GM23338 (cell line): ENCODE measurements around the gene SARDH. TPM values are rescaled to one million over a fixed set of nuclear protein-coding genes. Genes with fewer than 3 reads are reported as not detected.

Source experiments
- ATAC-seq: fragments of 200-7000 bp; cut with Tn5 transposase; 3 replicates; pipeline ENCODE4 v1.9.1; 2020
- DNase-seq: peaks from one replicate; pipeline ENCODE4 v3.0.0-alpha.2; 2015; ENCODE audit warnings: low spot score
- H2AFZ ChIP-seq: fragments of 200-600 bp; sonication (generic); 2 replicates; pipeline ENCODE4 v1.8.0; 2016; ENCODE audit warnings: antibody characterized with exemption, mild to moderate bottlenecking, moderate library complexity
- H3F3A ChIP-seq: fragments of 200-600 bp; sonication (generic); replicated peaks from 2 replicates; pipeline ENCODE4 v1.8.0; 2017; ENCODE audit warnings: antibody characterized with exemption, mixed run types, low read depth
- H3K27ac ChIP-seq: fragments of 200-600 bp; sonication (generic); 2 replicates; pipeline ENCODE4 v1.6.1; 2016; ENCODE audit warnings: low read depth
- H3K27me3 ChIP-seq: fragments of 200-600 bp; sonication (generic); 2 replicates; pipeline ENCODE4 v1.8.0; 2016; ENCODE audit warnings: mild to moderate bottlenecking, mixed run types, moderate library complexity; ENCODE audit not compliant: insufficient read depth
- H3K36me3 ChIP-seq: fragments of 200-600 bp; sonication (generic); 2 replicates; pipeline ENCODE4 v1.8.0; 2016; ENCODE audit warnings: mild to moderate bottlenecking; ENCODE audit not compliant: insufficient read depth
- H3K4me1 ChIP-seq: fragments of 200-600 bp; sonication (generic); 2 replicates; pipeline ENCODE4 v1.8.0; 2016; ENCODE audit warnings: mild to moderate bottlenecking, moderate library complexity; ENCODE audit not compliant: insufficient read depth
- H3K4me2 ChIP-seq: fragments of 200-600 bp; sonication (generic); 2 replicates; pipeline ENCODE4 v1.7.1; 2017; ENCODE audit warnings: mixed run types
- H3K4me3 ChIP-seq: fragments of 200-600 bp; sonication (generic); 2 replicates; pipeline ENCODE4 v1.6.1; 2016; ENCODE audit warnings: mixed run types
- H3K79me2 ChIP-seq: fragments of 200-600 bp; sonication (generic); replicated peaks from 2 replicates; pipeline ENCODE4 v1.8.0; 2017; ENCODE audit warnings: mild to moderate bottlenecking; ENCODE audit not compliant: insufficient read depth
- H3K9me2 ChIP-seq: fragments of 200-600 bp; sonication (generic); 2 replicates; pipeline ENCODE4 v1.8.0; 2017; ENCODE audit not compliant: insufficient read depth
- H4K20me1 ChIP-seq: fragments of 200-600 bp; sonication (generic); replicated peaks from 2 replicates; pipeline ENCODE4 v1.8.0; 2017; ENCODE audit warnings: mild to moderate bottlenecking; ENCODE audit not compliant: insufficient read depth
- H3K27ac Mint-ChIP-seq: 2 replicates; pipeline ENCODE4 v1.8.0; 2020; ENCODE audit warnings: inconsistent platforms, mild to moderate bottlenecking, moderate library complexity, mixed read lengths
- H3K27me3 Mint-ChIP-seq: 3 replicates; pipeline ENCODE4 v1.8.0; 2022; ENCODE audit warnings: low read depth, mild to moderate bottlenecking, moderate library complexity, mixed read lengths, inconsistent platforms; ENCODE audit not compliant: insufficient read depth, poor library complexity
- H3K36me3 Mint-ChIP-seq: 3 replicates; pipeline ENCODE4 v1.8.0; 2021; ENCODE audit warnings: low read depth, mild to moderate bottlenecking, inconsistent platforms, moderate library complexity, mixed read lengths
- H3K4me1 Mint-ChIP-seq: 3 replicates; pipeline ENCODE4 v1.8.0; 2020; ENCODE audit warnings: mild to moderate bottlenecking, inconsistent platforms, mixed read lengths
- H3K4me3 Mint-ChIP-seq: 3 replicates; pipeline ENCODE4 v1.8.0; 2021; ENCODE audit warnings: moderate library complexity, mild to moderate bottlenecking, inconsistent platforms, mixed read lengths
- H3K9me3 Mint-ChIP-seq: 3 replicates; pipeline ENCODE4 v1.8.0; 2020; ENCODE audit warnings: moderate library complexity, mild to moderate bottlenecking, inconsistent platforms, mixed read lengths
- CREB1 ChIP-seq: fragments of 250-450 bp; sonication (Bioruptor Pico); IDR thresholded peaks from 2 replicates; pipeline ENCODE4 v1.5.0; 2020; ENCODE audit warnings: low read depth, mild to moderate bottlenecking, moderate library complexity
- ETS1 ChIP-seq: IDR thresholded peaks from 2 replicates; pipeline ENCODE4 v1.6.1; 2016; ENCODE audit warnings: antibody characterized with exemption
- EZH2phosphoT487 ChIP-seq: fragments of 200-600 bp; sonication (generic); IDR thresholded peaks from one replicate; pipeline ENCODE4 v1.8.1; 2018; ENCODE audit warnings: antibody characterized with exemption; ENCODE audit not compliant: unreplicated experiment
- NANOG ChIP-seq: IDR thresholded peaks from 2 replicates; pipeline ENCODE4 v1.6.1; 2016; ENCODE audit warnings: antibody characterized with exemption, borderline replicate concordance
- POLR2AphosphoS5 ChIP-seq: IDR thresholded peaks from 2 replicates; pipeline ENCODE4 v1.6.1; 2016; ENCODE audit warnings: antibody characterized with exemption, low read depth
- REST ChIP-seq: IDR thresholded peaks from one replicate; pipeline ENCODE4 v1.6.1; 2018; ENCODE audit warnings: antibody characterized with exemption; ENCODE audit not compliant: unreplicated experiment
- STAT1 ChIP-seq: IDR thresholded peaks from one replicate; pipeline ENCODE4 v1.6.1; 2016; ENCODE audit warnings: antibody characterized with exemption; ENCODE audit not compliant: unreplicated experiment
- ZNF114 ChIP-seq: fragments of 250-450 bp; sonication (Bioruptor Pico); IDR thresholded peaks from 2 replicates; pipeline ENCODE4 v1.5.0; 2020; ENCODE audit warnings: mild to moderate bottlenecking, moderate library complexity
- ZNF331 ChIP-seq: fragments of 250-450 bp; sonication (Bioruptor Pico); IDR thresholded peaks from 2 replicates; pipeline ENCODE4 v1.5.0; 2020; ENCODE audit warnings: low read depth, mild to moderate bottlenecking, moderate library complexity
- polyA plus RNA-seq: library from polyadenylated mRNA; unstranded; fragments of >200 nt; fragmentation: Nextera tagmentation; extraction: Ambion mirVana; gene quantifications from 2 replicates; pipeline ENCODE4 v1.2.1, GENCODE V29; 2016
- total RNA-seq: library from RNA; depleted of rRNA; stranded (reverse); fragments of >200 nt; shearing (Covaris generic); gene quantifications from 2 replicates; pipeline ENCODE4 v1.2.3, GENCODE V29; 2014

The SARDH gene
- total and polyA plus RNA-seq, 2 experiments from 2014 or later, result 2.8 to 10.4 TPM

DNA sequence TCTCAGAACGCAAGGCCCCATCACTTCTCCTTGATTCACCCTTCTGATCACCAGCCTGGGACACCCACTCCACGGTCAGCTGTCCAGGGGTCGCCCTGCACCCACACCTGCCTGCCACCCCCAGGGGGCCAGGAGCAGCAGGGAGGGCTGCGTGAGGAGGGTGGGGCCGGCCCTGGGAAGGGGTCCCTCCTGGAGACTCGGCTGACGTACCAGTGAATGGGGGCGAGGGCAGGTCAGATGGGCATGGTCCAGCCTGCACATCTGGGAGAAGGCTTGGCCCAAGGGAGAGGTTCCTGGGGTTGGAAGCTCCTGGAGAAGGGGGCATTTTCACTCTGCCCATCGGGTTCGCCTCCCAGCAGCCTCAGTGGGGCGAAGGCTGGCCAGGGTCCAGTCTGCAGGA, 21.8 kb upstream of the SARDH start:
- no peak for ATAC-seq

DNA sequence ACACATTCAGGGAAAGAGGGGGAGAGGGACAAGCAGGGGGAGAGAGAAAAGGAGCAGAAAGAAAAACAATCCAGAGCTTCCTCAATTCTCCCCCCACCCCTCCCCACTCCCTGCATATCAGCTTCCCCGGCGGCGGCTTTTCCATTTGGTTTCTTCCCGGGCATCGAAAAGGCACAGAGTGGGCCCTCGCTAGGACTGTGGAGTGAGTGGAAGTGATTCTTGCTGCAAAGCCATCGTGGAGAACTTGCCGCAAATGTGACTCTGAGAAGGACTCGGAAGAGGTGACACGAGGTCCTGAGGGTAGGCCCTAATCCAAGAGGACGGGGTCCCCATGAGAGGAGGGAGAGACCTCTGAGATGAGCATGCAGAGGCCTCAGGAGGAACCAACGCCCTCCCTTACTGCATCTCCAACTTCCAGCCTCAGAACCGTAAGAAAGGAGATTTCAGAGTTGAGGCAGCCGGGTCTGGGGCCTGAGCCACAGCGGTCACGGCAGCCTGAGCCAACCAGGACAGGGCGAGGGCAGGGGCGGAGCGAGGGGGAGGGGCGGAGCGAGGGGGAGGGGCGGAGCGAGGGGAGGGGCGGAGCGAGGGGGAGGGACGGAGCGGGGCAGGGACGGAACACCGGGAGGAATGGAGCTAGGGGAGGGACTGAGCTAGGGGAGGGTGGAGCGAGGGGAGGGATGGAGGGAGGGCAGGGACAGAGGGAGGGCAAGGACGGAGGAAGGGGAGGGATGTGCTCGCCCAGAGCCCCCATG, 21.2 kb upstream of the SARDH start:
- H3K9me3 Mint-ChIP-seq, result peaks cover 15% of the 10 kb centered on the region
- Histone ChIP-seq H3K4me2 (0 out of 2 replicates have a peak overlapping the region, but pooled peaks have one; percentile 48), H3K36me3 (no peaks in the 10 kb centered on the region), H4K20me1 (0 out of 2 replicates have a peak, but pooled peaks cover 2% of the 10 kb centered on the region), H3K27ac (no peak overlapping the region), H3K4me3 (no peak overlapping the region), H3K4me1 (no peaks in the 10 kb centered on the region), H2AFZ (no peak overlapping the region), H3K9me2 (no peaks in the 10 kb centered on the region; the same call in 1 of the 2 replicates), H3K79me2 (no peaks in the 10 kb centered on the region), H3K27me3 (no peaks in the 10 kb centered on the region), H3F3A (0 out of 2 replicates have a peak, but pooled peaks cover 3% of the 10 kb centered on the region)
- peaks cover 15% of the 10 kb centered on the region for H3K36me3 Mint-ChIP-seq
- peaks cover 26% of the 10 kb centered on the region for H3K27me3 Mint-ChIP-seq
- no peak overlapping the region for H3K4me3 Mint-ChIP-seq
- H3K27ac Mint-ChIP-seq, result peak overlapping the region; percentile 43; the same call in 1 of the 2 replicates
- peaks cover 3% of the 10 kb centered on the region; the same call in 2 of the 3 replicates for H3K4me1 Mint-ChIP-seq
- DNase-seq (peak; percentile 74), ATAC-seq (peak; percentile 76)
- no peak for TF ChIP-seq ZNF331
- no peak for TF ChIP-seq CREB1 (CRISPR knock-in tag)
- no peak for TF ChIP-seq REST
- TF ChIP-seq NANOG, result no peak
- no peak for TF ChIP-seq STAT1
- no peak for TF ChIP-seq EZH2phosphoT487

More for the DNA sequence above, 21.8 kb upstream of the SARDH start:
- H3F3A ChIP-seq, result 0 out of 2 replicates have a peak, but pooled peaks cover 3% of the 10 kb centered on the region
- H3K9me2 ChIP-seq, result no peaks in the 10 kb centered on the region; the same call in 1 of the 2 replicates
- H3K4me1 ChIP-seq, result no peaks in the 10 kb centered on the region
- Mint-ChIP-seq H3K27me3 (peaks cover 20% of the 10 kb centered on the region), H3K9me3 (peaks cover 9% of the 10 kb centered on the region), H3K27ac (no peak overlapping the region), H3K36me3 (peaks cover 13% of the 10 kb centered on the region), H3K4me1 (peaks cover 3% of the 10 kb centered on the region; the same call in 2 of the 3 replicates), H3K4me3 (no peak overlapping the region)
- H3K27ac ChIP-seq, result no peak overlapping the region
- H2AFZ ChIP-seq, result no peak overlapping the region
- TF ChIP-seq ZNF114 (CRISPR knock-in tag) (no peak), CREB1 (CRISPR knock-in tag) (no peak), ETS1 (no peak), NANOG (no peak), STAT1 (no peak), ZNF331 (no peak), POLR2AphosphoS5 (no peak)
- no peaks in the 10 kb centered on the region for H3K36me3 ChIP-seq
- H3K4me2 ChIP-seq, result no peak overlapping the region
- no peak overlapping the region for H3K4me3 ChIP-seq
- H4K20me1 ChIP-seq, result 0 out of 2 replicates have a peak, but pooled peaks cover 3% of the 10 kb centered on the region
- no peak for DNase-seq
- H3K79me2 ChIP-seq, result no peaks in the 10 kb centered on the region
- no peaks in the 10 kb centered on the region for H3K27me3 ChIP-seq
